ENCODE results near the gene SUPT16H. TPM values are rescaled to one million over a fixed set of nuclear protein-coding genes. Genes with fewer than 3 reads are reported as not detected.

The SUPT16H gene
- total and polyA plus RNA-seq, 10 of the 15 experiments (the other 5 are each of a cell fraction or from before 2014, with no cell fraction given): 90.7 to 201 (median 121) TPM

- no peak overlapping the region for H3K9ac ChIP-seq (ENCODE audit: control insufficient read depth, insufficient read depth, low read length)
- H3K4me1 ChIP-seq (ENCODE audit: control insufficient read depth, insufficient read depth, low read length): peaks cover 15% of the 10 kb centered on the region
- no TSS peak for BruUV-seq (replicated peaks)
- RAD21 ChIA-PET (ENCODE audit: unreplicated experiment): interaction anchor here (0.6 to 2.8 kb wide), 5 partner anchors 9 to 73 kb away, joined by 3 to 18 read pairs (median 4); no protein-coding TSS in a partner anchor
- H3K4me2 ChIP-seq (ENCODE audit: control insufficient read depth, insufficient read depth): no peak overlapping the region
- no peaks in the 10 kb centered on the region for H3K9me3 ChIP-seq (replicated peaks; ENCODE audit: control insufficient read depth, insufficient read depth, low read length)
- CTCF ChIA-PET: no interaction called here
- 90% methylated on average over 3 of the region's 3 CpGs for WGBS (ENCODE audit: insufficient coverage, insufficient replicate concordance, low lambda C conversion rate, missing lambda C conversion rate)
- DNase-seq (ENCODE audit: low read depth, low spot score): no peak
- no peaks in the 10 kb centered on the region for H3K27me3 ChIP-seq (replicated peaks in 1 of 2; ENCODE audit: control insufficient read depth in 2 of 2, insufficient read depth in 2 of 2, low read length in 1 of 2)
- no peak overlapping the region for H2AFZ ChIP-seq (ENCODE audit: control insufficient read depth, low read depth, low read length)
- no peak for FAIRE-seq
- intact Hi-C loops (cut with micrococcal nuclease; ENCODE audit: unreplicated experiment) (no loop called here), in situ Hi-C loops (cut with MboI) (no loop called here)
- no peaks in the 10 kb centered on the region for H3K36me3 ChIP-seq (ENCODE audit: control insufficient read depth in 2 of 2, insufficient read depth in 2 of 2, low read length in 1 of 2)
- H3K27ac ChIP-seq (ENCODE audit: control insufficient read depth, insufficient read depth): no peak overlapping the region
- no peak for TF ChIP-seq E2F4 (IDR thresholded peaks at IDR 0.05; ENCODE audit: low read depth, low read length)
- no peak for TF ChIP-seq SKIL (IDR thresholded peaks at IDR 0.05; ENCODE audit: low read depth, poor library complexity, severe bottlenecking)
- no peak for TF ChIP-seq STAT1 (conservative IDR thresholded peaks at IDR 0.05)
- no peak for TF ChIP-seq POU2F2 (IDR thresholded peaks at IDR 0.05; ENCODE audit: borderline replicate concordance, low read depth, low read length)
- no peak for TF ChIP-seq SRF (IDR thresholded peaks at IDR 0.05; ENCODE audit: low read depth in 2 of 2, low read length in 2 of 2)
- TF ChIP-seq JUNB (IDR thresholded peaks at IDR 0.05): no peak
- no peak for TF ChIP-seq MAX (IDR thresholded peaks at IDR 0.05; ENCODE audit: low read depth, low read length)
- TF ChIP-seq CBX3 (IDR thresholded peaks at IDR 0.05; ENCODE audit: borderline replicate concordance, low read depth): no peak
- no peak for TF ChIP-seq RB1 (IDR thresholded peaks at IDR 0.05; ENCODE audit: borderline replicate concordance)
- TF ChIP-seq TCF7 (IDR thresholded peaks at IDR 0.05; ENCODE audit: borderline replicate concordance): no peak
- TF ChIP-seq ELK1 (IDR thresholded peaks at IDR 0.05; ENCODE audit: low read depth, low read length): no peak
- no peak for TF ChIP-seq BCL3 (IDR thresholded peaks at IDR 0.05; ENCODE audit: borderline replicate concordance, insufficient read depth, low read depth, low read length, poor library complexity, severe bottlenecking)
- no peak for TF ChIP-seq NR2C1 (IDR thresholded peaks at IDR 0.05)
- no peak for TF ChIP-seq HSF1 (IDR thresholded peaks at IDR 0.05; ENCODE audit: low read depth, low read length)
- no peaks in the 10 kb centered on the region for H3K79me2 ChIP-seq (ENCODE audit: control insufficient read depth, insufficient read depth, low read length)
- POLR2A ChIA-PET: interaction anchor here (0.8 to 1.0 kb wide), 2 partner anchors 40 to 41 kb away, joined by 3 to 9 read pairs; no protein-coding TSS in a partner anchor
- no peak overlapping the region for H3K4me3 ChIP-seq
- ATAC-seq: no peak
- SMC1A ChIA-PET (ENCODE audit: uncharacterized antibody, unreplicated experiment): interaction anchor here (1.0 to 1.9 kb wide), 7 partner anchors 8 to 73 kb away, joined by 3 to 7 read pairs (median 5); no protein-coding TSS in a partner anchor
- no peaks in the 10 kb centered on the region for H4K20me1 ChIP-seq (ENCODE audit: control insufficient read depth, insufficient read depth)
Measured at GRCh38 chr14:21309956-21310355, 73.9 kb downstream of the SUPT16H start.
